Tibial nerve (tissue), 4 donors: ENCODE data around the gene ADRB1. TPM values are rescaled to one million over a fixed set of nuclear protein-coding genes. Genes with fewer than 3 reads are reported as not detected.

Experiments used
- DNase-seq, 2 donors: peaks; one replicate each; pipeline ENCODE4 v3.0.0-alpha.2; 2019; ENCODE audit warnings: low spot score in 2 of 2
- H3K27ac ChIP-seq, 4 donors: fragments of 200-600 bp; sonication (generic) in 3 of 4; one replicate each; pipeline ENCODE4 v1.5.1; 2017 to 2019; ENCODE audit warnings: mild to moderate bottlenecking in 1 of 4
- H3K27me3 ChIP-seq, 2 donors: fragments of 200-600 bp; sonication (generic) in 1 of 2; one replicate each; pipeline versions ENCODE4 v1.5.1 to v1.6.0; 2017 to 2019
- H3K36me3 ChIP-seq, 3 donors: fragments of 200-600 bp; sonication (generic); one replicate each; pipeline ENCODE4 v1.5.1; 2018 to 2019
- H3K4me1 ChIP-seq, 4 donors: fragments of 200-600 bp; sonication (generic) in 3 of 4; one replicate each; pipeline ENCODE4 v1.5.1; 2017 to 2019
- H3K4me3 ChIP-seq, 4 donors: fragments of 200-600 bp; sonication (generic) in 3 of 4; one replicate each; pipeline ENCODE4 v1.5.1; 2017 to 2019; ENCODE audit warnings: mild to moderate bottlenecking in 1 of 4, moderate library complexity in 1 of 4
- H3K9me3 ChIP-seq, 4 donors: fragments of 200-600 bp; sonication (generic) in 3 of 4; one replicate each; pipeline ENCODE4 v1.5.1; 2017 to 2019
- EP300 ChIP-seq, 2 donors: sonication (generic); formaldehyde crosslinking; IDR thresholded peaks; one replicate each; pipeline ENCODE4 v1.6.1; 2017; ENCODE audit warnings: antibody characterized with exemption in 2 of 2, mild to moderate bottlenecking in 1 of 2
- POLR2A ChIP-seq, 2 donors: fragments of 450-650 bp; IDR thresholded peaks; one replicate each; pipeline ENCODE4 v1.6.1; 2017; ENCODE audit warnings: antibody characterized with exemption in 2 of 2, mild to moderate bottlenecking in 2 of 2, moderate library complexity in 2 of 2
- WGBS, 2 donors: methylation state at CpG; one replicate each; pipeline ENCODE4 v1.1.5; 2018; 5-methylcytosine and 5-hydroxymethylcytosine counted together
- total RNA-seq, 4 donors: library from RNA; depleted of rRNA; stranded (reverse); fragments of >200 nt; gene quantifications; one replicate each; pipeline ENCODE4 v1.1.0, GENCODE V29; 2016
- TF ChIP-seq, protein P1 (sequence below), 5 experiments: fragments of 200-600 bp in 3 of 5; fragments of 450-650 bp in 2 of 5; sonication (generic) in 3 of 5; IDR thresholded peaks; one replicate each; pipeline ENCODE4 v1.5.1; 2016 to 2019; ENCODE audit warnings: antibody characterized with exemption in 5 of 5, mild to moderate bottlenecking in 3 of 5, moderate library complexity in 2 of 5

The ADRB1 gene
- total RNA-seq, 4 donors from 2014 or later, result 0.30 to 1.4 (median 1.1) TPM

DNA sequence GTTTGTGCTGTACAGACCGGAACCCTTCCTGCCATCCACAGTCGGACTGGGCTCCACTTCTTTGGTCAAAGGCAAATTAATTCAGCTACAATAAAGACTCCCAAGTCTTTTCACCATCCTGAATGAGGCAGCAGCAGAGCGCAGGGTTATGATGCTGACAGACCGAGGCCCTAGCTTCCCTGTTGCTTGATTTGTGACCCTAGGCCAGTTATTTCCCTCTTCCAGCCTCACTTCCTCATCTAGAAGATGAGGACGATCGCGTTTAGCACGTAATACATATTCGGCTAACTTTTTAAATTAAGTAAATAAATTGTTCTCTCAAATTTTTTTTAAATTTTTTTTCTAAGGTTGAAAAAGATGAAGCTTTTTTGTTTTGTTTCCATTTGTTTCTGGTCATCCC lies 18.1 kb downstream of the ADRB1 start:
- 84 to 87% methylated on average over 9 of the region's 9 CpGs for WGBS, 2 donors
- H3K4me1 ChIP-seq, result peaks cover 0 to 19% (median 2%) of the 10 kb centered on the region in 4 donors
- no peaks in the 10 kb centered on the region for H3K9me3 ChIP-seq
- no peaks in the 10 kb centered on the region for H3K27me3 ChIP-seq
- DNase-seq, result no peak
- H3K36me3 ChIP-seq, result no peaks in the 10 kb centered on the region
- no peak overlapping the region for H3K27ac ChIP-seq
- TF ChIP-seq EP300 (IDR thresholded peaks at IDR 0.05), result no peak
- TF ChIP-seq POLR2A (IDR thresholded peaks at IDR 0.05), result no peak
- TF ChIP-seq, protein P1, sequence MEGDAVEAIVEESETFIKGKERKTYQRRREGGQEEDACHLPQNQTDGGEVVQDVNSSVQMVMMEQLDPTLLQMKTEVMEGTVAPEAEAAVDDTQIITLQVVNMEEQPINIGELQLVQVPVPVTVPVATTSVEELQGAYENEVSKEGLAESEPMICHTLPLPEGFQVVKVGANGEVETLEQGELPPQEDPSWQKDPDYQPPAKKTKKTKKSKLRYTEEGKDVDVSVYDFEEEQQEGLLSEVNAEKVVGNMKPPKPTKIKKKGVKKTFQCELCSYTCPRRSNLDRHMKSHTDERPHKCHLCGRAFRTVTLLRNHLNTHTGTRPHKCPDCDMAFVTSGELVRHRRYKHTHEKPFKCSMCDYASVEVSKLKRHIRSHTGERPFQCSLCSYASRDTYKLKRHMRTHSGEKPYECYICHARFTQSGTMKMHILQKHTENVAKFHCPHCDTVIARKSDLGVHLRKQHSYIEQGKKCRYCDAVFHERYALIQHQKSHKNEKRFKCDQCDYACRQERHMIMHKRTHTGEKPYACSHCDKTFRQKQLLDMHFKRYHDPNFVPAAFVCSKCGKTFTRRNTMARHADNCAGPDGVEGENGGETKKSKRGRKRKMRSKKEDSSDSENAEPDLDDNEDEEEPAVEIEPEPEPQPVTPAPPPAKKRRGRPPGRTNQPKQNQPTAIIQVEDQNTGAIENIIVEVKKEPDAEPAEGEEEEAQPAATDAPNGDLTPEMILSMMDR (IDR thresholded peaks at IDR 0.05), result no peak
- H3K4me3 ChIP-seq, result no peak overlapping the region

DNA sequence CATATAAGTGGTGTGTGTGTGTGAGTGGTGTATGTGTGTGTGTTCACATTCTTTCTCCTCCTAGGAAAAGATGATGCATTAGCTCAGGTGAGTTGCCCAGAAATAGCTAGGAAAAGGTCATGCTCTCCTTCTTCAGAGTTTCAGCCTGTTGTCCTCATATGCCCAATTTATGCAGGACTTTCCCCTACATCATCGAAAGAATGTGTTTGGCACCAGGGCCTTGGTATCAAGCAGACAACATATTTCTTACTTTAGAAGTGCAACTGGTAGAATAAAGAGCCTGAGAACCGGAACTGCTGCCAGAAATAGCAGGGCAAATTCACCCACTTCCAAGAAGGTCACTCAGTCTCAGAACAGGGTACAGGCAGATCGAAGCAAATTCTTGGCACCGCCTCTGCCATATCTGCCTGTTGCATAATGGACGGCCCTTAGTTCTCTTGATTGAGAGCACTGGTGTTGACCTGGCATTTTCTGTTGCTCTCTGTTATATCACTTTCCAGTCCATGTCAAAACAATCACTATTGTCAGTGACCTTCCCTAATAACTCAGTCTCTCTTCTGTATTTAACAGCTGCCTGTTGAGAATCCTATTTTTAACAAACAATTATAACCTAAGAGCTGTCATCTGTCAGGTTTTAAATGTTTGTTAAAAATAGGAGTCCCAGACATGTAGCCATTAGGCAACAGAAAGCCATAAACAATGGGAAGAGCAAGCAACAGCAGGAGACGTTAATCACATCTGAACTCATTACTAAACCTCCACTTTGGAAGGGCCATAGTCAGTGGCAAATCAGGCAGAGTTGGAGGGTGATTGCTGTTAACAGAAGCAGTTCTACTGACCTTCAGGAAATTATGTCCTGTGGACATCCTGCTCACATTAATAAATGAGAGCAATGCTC lies 20.7 kb downstream of the ADRB1 start:
- TF ChIP-seq EP300 (IDR thresholded peaks at IDR 0.05) (no peak), POLR2A (IDR thresholded peaks at IDR 0.05) (no peak)
- TF ChIP-seq, protein P1 (IDR thresholded peaks at IDR 0.05), result no peak

DNA sequence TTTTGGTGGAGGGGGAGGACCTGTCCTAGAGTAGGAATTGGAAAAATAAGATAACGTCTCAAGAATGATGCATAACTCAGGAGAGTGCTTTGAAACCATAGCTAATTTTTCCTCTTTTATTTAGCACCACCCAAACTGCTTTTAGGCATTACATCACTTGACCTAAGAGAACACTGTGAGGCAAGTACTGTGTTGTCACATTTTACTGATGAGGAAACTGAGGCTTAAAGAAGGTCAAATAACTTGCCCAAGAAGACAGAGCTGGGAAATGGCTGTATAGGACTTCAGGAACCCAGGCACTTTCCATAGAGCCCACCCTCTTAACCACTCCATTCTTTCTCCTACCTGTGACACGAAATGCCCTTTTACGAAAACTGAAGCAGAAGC lies 21.4 kb downstream of the ADRB1 start:
- peaks cover 0 to 30% (median 2%) of the 10 kb centered on the region in 4 donors for H3K4me1 ChIP-seq
- H3K4me3 ChIP-seq, result no peak overlapping the region
- no peak overlapping the region for H3K27ac ChIP-seq
- no peaks in the 10 kb centered on the region for H3K27me3 ChIP-seq
- H3K9me3 ChIP-seq, result no peaks in the 10 kb centered on the region
- WGBS, 2 donors, result 92 to 93% methylated on average over 3 of the region's 3 CpGs
- no peaks in the 10 kb centered on the region for H3K36me3 ChIP-seq
- no peak for DNase-seq
- no peak for TF ChIP-seq EP300 (IDR thresholded peaks at IDR 0.05)
- TF ChIP-seq POLR2A (IDR thresholded peaks at IDR 0.05), result no peak
- TF ChIP-seq, protein P1 (IDR thresholded peaks at IDR 0.05), result no peak

More for the DNA sequence above, 20.7 kb downstream of the ADRB1 start:
- Histone ChIP-seq H3K4me1 (peaks cover 0 to 30% (median 2%) of the 10 kb centered on the region in 4 donors), H3K4me3 (no peak overlapping the region), H3K36me3 (no peaks in the 10 kb centered on the region), H3K9me3 (no peaks in the 10 kb centered on the region), H3K27ac (no peak overlapping the region), H3K27me3 (no peaks in the 10 kb centered on the region)
- no peak for DNase-seq
- WGBS, 2 donors, result 53 to 64% methylated on average over 6 of the region's 6 CpGs

DNA sequence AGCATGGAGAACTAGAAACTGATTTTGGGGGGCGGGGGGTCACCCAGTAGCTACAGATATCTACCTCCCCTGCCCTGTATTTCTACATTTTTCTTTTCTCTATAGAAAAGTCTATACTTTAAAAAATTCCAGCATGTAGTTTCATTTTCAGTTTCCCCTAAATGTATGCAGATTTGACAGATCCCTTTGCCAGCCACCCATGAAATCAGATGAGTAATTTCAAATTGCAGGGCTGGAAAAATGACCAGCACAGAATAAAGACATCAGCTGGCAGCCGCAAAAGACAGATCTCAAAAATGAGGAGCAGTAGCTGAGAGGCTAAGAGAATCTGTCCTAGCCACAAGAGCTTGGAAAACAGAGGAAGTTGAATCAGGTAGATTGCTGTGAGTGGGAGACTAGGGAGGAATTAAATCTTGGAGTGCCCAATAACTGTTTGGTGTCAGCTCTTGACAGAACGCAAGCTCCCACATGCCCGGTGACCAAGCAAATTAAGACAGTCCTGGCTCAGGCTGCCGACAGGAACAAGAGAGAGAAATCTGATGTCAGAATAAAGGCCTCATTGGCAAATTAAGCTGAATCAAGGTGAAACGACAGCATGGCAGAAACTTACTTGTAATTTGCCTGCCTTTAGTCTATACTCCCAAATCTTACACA lies 24.5 kb downstream of the ADRB1 start:
- H3K27me3 ChIP-seq, result no peaks in the 10 kb centered on the region
- H3K27ac ChIP-seq, result no peak overlapping the region
- no peak for DNase-seq
- no peaks in the 10 kb centered on the region for H3K36me3 ChIP-seq
- WGBS, 2 donors, result 82 to 83% methylated on average over 6 of the region's 6 CpGs
- H3K9me3 ChIP-seq, result no peaks in the 10 kb centered on the region
- H3K4me3 ChIP-seq, result no peak overlapping the region
- H3K4me1 ChIP-seq, result peaks cover 0 to 30% (median 2%) of the 10 kb centered on the region in 4 donors
- TF ChIP-seq, protein P1 (IDR thresholded peaks at IDR 0.05), result no peak
- no peak for TF ChIP-seq POLR2A (IDR thresholded peaks at IDR 0.05)

DNA sequence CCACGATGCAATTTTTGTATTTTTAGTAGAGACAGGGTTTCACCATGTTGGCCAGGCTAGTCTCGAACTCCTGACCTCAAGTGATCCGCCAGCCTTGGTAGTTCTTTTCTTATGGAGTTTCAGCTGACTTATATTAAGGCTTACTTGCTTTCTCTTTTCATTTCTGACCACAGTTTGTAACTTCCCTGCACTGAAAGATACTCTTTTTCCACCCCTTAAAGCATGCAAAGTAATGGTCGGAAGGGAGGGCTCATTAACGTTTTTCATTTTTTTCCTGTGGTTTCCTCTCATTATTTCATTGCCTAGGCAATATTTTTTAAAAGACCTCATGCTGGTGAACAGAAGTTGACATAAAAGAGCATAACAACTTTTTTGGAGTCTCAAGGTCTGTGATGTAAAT lies 27.0 kb downstream of the ADRB1 start:
- Histone ChIP-seq H3K27me3 (no peaks in the 10 kb centered on the region), H3K4me3 (no peak overlapping the region), H3K4me1 (peaks cover 0 to 22% (median 0%) of the 10 kb centered on the region in 4 donors), H3K27ac (no peak overlapping the region), H3K9me3 (no peaks in the 10 kb centered on the region), H3K36me3 (no peaks in the 10 kb centered on the region)
- DNase-seq, result no peak
- WGBS, 2 donors, result 70 to 78% methylated on average over 5 of the region's 5 CpGs
- TF ChIP-seq, protein P1 (IDR thresholded peaks at IDR 0.05), result no peak
- TF ChIP-seq EP300 (IDR thresholded peaks at IDR 0.05) (no peak), POLR2A (IDR thresholded peaks at IDR 0.05) (no peak)
